ENCODE data around the gene CLDN18. TPM values are rescaled to one million over a fixed set of nuclear protein-coding genes. Genes with fewer than 3 reads are reported as not detected.

The CLDN18 gene
- total RNA-seq, 1 experiment from 2014 or later, result 0.17 TPM

DNA sequence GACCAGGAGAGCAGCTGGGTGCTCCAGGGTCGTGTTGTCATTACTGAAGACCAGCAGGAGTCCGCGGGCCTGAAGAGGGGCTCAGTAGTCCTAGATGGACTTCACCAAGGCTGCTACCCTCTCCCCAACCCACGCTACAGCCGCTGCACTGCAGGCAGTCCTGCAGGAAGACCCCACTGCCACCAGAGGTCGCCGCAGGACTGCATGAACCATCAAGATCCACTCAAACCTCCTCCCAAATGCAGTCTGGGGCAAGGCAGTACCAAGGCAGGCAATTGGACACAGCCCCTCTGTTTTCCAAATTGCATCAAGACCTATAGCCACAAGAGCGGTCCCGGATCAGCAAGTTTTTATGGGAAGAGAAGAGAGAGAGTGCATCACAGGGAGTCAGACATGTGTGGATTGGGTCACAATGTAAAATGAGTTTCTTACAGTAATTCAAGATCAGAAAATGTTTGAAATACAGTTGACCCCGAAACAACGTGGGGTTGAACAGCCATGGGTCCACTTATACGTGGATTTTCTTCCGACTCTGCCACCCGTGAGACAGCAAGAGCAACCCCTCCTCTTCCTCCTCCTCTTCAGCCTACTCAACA lies 58.7 kb downstream of the CLDN18 start:
- Histone ChIP-seq H2AFZ (ENCODE audit: low read depth, low read length, poor library complexity, severe bottlenecking) (no peak overlapping the region), H3K79me2 (ENCODE audit: insufficient read depth, low read length) (no peaks in the 10 kb centered on the region), H3K27ac (ENCODE audit: low read depth, low read length) (no peak overlapping the region), H3K27me3 (ENCODE audit: insufficient read depth, low read length) (no peaks in the 10 kb centered on the region), H3K36me3 (ENCODE audit: control insufficient read depth in 1 of 2, insufficient read depth in 2 of 2, low read length in 2 of 2) (peaks cover 0 to 9% of the 10 kb centered on the region in 2 experiments; a peak in 2 of 4 replicates), H4K20me1 (ENCODE audit: insufficient read depth) (no peaks in the 10 kb centered on the region), H3K9me3 (ENCODE audit: control insufficient read depth in 1 of 2, insufficient read depth in 1 of 2, low read depth in 1 of 2, low read length in 2 of 2) (no peaks in the 10 kb centered on the region), H3K9ac (ENCODE audit: low read length) (no peak overlapping the region), H3K4me1 (ENCODE audit: control insufficient read depth in 1 of 2, insufficient read depth in 2 of 2, low read length in 2 of 2) (peaks cover 0 to 10% of the 10 kb centered on the region in 2 experiments; a peak in 2 of 4 replicates), H3K9me2 (ENCODE audit: insufficient read depth) (no peaks in the 10 kb centered on the region), H3K4me3 (replicated peaks in 1 of 2; ENCODE audit: low read depth in 1 of 2, low read length in 2 of 2) (no peak overlapping the region), H3K4me2 (ENCODE audit: low read length) (no peak overlapping the region)
- intact Hi-C loops (cut with micrococcal nuclease), result loop anchor here (1.0 to 5.0 kb wide), 5 partner anchors 51 to 526 kb away; partner anchors contain the start of genes CEP70, DBR1 and NME9
- ATAC-seq (peak; percentile 98), DNase-seq (ENCODE audit: low read depth, low spot score) (peak; percentile 63)
- RAD21 ChIA-PET (ENCODE audit: low non-redundant PET in 1 of 2, low total read pairs in 2 of 2, uncharacterized antibody in 2 of 2, unreplicated experiment in 2 of 2), result no interaction called here
- POLR2A ChIA-PET, result no interaction called here
- no TSS peak for BruUV-seq (replicated peaks)
- CTCF ChIA-PET, result interaction anchor here (1.2 kb wide), 2 partner anchors 14 to 50 kb away, joined by 3 to 7 read pairs; no protein-coding TSS in a partner anchor
- TF ChIP-seq, protein P1, sequence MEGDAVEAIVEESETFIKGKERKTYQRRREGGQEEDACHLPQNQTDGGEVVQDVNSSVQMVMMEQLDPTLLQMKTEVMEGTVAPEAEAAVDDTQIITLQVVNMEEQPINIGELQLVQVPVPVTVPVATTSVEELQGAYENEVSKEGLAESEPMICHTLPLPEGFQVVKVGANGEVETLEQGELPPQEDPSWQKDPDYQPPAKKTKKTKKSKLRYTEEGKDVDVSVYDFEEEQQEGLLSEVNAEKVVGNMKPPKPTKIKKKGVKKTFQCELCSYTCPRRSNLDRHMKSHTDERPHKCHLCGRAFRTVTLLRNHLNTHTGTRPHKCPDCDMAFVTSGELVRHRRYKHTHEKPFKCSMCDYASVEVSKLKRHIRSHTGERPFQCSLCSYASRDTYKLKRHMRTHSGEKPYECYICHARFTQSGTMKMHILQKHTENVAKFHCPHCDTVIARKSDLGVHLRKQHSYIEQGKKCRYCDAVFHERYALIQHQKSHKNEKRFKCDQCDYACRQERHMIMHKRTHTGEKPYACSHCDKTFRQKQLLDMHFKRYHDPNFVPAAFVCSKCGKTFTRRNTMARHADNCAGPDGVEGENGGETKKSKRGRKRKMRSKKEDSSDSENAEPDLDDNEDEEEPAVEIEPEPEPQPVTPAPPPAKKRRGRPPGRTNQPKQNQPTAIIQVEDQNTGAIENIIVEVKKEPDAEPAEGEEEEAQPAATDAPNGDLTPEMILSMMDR (IDR thresholded peaks at IDR 0.05 in 2 of 3, conservative IDR thresholded peaks at IDR 0.05 in 1 of 3; ENCODE audit: borderline replicate concordance in 1 of 3, insufficient read depth in 1 of 3, low read depth in 2 of 3, low read length in 2 of 3), result peak; percentile 90 to 99 (median 99)
- TF ChIP-seq CEBPB (IDR thresholded peaks at IDR 0.05; ENCODE audit: low read depth) (no peak), RAD21 (IDR thresholded peaks at IDR 0.05; ENCODE audit: low read depth) (peak; percentile 99), FOSL1 (IDR thresholded peaks at IDR 0.05; ENCODE audit: low read depth) (no peak)

DNA sequence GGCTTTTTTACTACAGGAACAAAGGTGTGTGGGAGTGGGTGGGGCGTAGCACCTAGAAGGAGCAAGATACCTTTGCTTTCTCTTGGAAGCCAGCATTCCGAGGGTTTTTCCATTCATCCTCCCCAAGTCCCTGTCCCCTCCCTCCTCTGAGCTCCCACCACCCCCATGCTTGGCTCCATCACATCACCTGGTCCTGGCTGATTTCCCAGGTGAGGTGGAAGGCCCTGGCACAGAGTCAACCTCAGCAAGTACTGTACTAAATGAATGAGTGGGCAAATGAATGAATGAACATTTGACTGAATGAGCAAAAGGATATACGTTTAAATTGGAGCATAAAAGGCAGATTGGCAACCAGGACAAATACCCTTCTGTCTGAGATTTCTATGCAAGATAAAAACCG lies 60.0 kb downstream of the CLDN18 start:
- Histone ChIP-seq H4K20me1 (ENCODE audit: insufficient read depth) (no peaks in the 10 kb centered on the region), H3K27me3 (ENCODE audit: insufficient read depth, low read length) (no peaks in the 10 kb centered on the region), H2AFZ (ENCODE audit: low read depth, low read length, poor library complexity, severe bottlenecking) (no peak overlapping the region), H3K27ac (ENCODE audit: low read depth, low read length) (no peak overlapping the region), H3K79me2 (ENCODE audit: insufficient read depth, low read length) (no peaks in the 10 kb centered on the region), H3K9ac (ENCODE audit: low read length) (no peak overlapping the region), H3K4me1 (ENCODE audit: control insufficient read depth in 1 of 2, insufficient read depth in 2 of 2, low read length in 2 of 2) (peaks cover 0 to 10% of the 10 kb centered on the region in 2 experiments; a peak in 2 of 4 replicates), H3K9me3 (ENCODE audit: control insufficient read depth in 1 of 2, insufficient read depth in 1 of 2, low read depth in 1 of 2, low read length in 2 of 2) (no peaks in the 10 kb centered on the region), H3K9me2 (ENCODE audit: insufficient read depth) (no peaks in the 10 kb centered on the region), H3K4me2 (ENCODE audit: low read length) (no peak overlapping the region), H3K36me3 (ENCODE audit: control insufficient read depth in 1 of 2, insufficient read depth in 2 of 2, low read length in 2 of 2) (peaks cover 0 to 4% of the 10 kb centered on the region in 2 experiments; a peak in 2 of 4 replicates), H3K4me3 (replicated peaks in 1 of 2; ENCODE audit: low read depth in 1 of 2, low read length in 2 of 2) (no peak overlapping the region)
- BruUV-seq (replicated peaks), result no TSS peak
- ChIA-PET RAD21 (ENCODE audit: low non-redundant PET in 1 of 2, low total read pairs in 2 of 2, uncharacterized antibody in 2 of 2, unreplicated experiment in 2 of 2) (no interaction called here), POLR2A (no interaction called here), CTCF (interaction anchor here (1.2 to 1.3 kb wide), 2 partner anchors 49 kb away, joined by 6 to 7 read pairs; no protein-coding TSS in a partner anchor)
- no peak for ATAC-seq
- no peak for DNase-seq (ENCODE audit: low read depth, low spot score)
- TF ChIP-seq, protein P2, sequence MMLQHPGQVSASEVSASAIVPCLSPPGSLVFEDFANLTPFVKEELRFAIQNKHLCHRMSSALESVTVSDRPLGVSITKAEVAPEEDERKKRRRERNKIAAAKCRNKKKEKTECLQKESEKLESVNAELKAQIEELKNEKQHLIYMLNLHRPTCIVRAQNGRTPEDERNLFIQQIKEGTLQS (IDR thresholded peaks at IDR 0.05), result no peak
- TF ChIP-seq, protein P3, sequence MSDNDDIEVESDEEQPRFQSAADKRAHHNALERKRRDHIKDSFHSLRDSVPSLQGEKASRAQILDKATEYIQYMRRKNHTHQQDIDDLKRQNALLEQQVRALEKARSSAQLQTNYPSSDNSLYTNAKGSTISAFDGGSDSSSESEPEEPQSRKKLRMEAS (IDR thresholded peaks at IDR 0.05), result no peak
- TF ChIP-seq EGR1 (IDR thresholded peaks at IDR 0.05; ENCODE audit: low read depth), result no peak
- TF ChIP-seq ZFX (IDR thresholded peaks at IDR 0.05), result no peak
- TF ChIP-seq, protein P4, sequence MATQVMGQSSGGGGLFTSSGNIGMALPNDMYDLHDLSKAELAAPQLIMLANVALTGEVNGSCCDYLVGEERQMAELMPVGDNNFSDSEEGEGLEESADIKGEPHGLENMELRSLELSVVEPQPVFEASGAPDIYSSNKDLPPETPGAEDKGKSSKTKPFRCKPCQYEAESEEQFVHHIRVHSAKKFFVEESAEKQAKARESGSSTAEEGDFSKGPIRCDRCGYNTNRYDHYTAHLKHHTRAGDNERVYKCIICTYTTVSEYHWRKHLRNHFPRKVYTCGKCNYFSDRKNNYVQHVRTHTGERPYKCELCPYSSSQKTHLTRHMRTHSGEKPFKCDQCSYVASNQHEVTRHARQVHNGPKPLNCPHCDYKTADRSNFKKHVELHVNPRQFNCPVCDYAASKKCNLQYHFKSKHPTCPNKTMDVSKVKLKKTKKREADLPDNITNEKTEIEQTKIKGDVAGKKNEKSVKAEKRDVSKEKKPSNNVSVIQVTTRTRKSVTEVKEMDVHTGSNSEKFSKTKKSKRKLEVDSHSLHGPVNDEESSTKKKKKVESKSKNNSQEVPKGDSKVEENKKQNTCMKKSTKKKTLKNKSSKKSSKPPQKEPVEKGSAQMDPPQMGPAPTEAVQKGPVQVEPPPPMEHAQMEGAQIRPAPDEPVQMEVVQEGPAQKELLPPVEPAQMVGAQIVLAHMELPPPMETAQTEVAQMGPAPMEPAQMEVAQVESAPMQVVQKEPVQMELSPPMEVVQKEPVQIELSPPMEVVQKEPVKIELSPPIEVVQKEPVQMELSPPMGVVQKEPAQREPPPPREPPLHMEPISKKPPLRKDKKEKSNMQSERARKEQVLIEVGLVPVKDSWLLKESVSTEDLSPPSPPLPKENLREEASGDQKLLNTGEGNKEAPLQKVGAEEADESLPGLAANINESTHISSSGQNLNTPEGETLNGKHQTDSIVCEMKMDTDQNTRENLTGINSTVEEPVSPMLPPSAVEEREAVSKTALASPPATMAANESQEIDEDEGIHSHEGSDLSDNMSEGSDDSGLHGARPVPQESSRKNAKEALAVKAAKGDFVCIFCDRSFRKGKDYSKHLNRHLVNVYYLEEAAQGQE (IDR thresholded peaks at IDR 0.05; ENCODE audit: low read depth), result no peak
- no peak for TF ChIP-seq SRF (IDR thresholded peaks at IDR 0.05; ENCODE audit: low read depth)
- no peak for TF ChIP-seq CBX3 (IDR thresholded peaks at IDR 0.05; ENCODE audit: low read depth)
- TF ChIP-seq FOSL1 (IDR thresholded peaks at IDR 0.05; ENCODE audit: low read depth), result no peak
- intact Hi-C loops (cut with micrococcal nuclease), result no loop called here

Measured in HCT116 (cell line).